Esophagus muscularis mucosa (tissue), 4 donors: Measurements from ENCODE around the gene C1orf167.

Source experiments
- CTCF ChIP-seq, 3 experiments: fragments of 200-600 bp in 2 of 3; fragments of 450-650 bp in 1 of 3; sonication (generic) in 2 of 3; IDR thresholded peaks; one replicate each; pipeline ENCODE4 v1.5.1; 2017 to 2019; ENCODE audit warnings: antibody characterized with exemption in 3 of 3, mild to moderate bottlenecking in 2 of 3, moderate library complexity in 1 of 3
- EP300 ChIP-seq: sonication (generic); formaldehyde crosslinking; IDR thresholded peaks from one replicate; pipeline ENCODE4 v1.6.1; 2017; ENCODE audit warnings: antibody characterized with exemption
- POLR2A ChIP-seq: fragments of 450-650 bp; IDR thresholded peaks from one replicate; pipeline ENCODE4 v1.6.1; 2017; ENCODE audit warnings: antibody characterized with exemption, moderate library complexity, mild to moderate bottlenecking, low read depth

- TF ChIP-seq POLR2A (peak; percentile 28), CTCF (IDR thresholded peaks at IDR 0.05) (no peak), EP300 (no peak)
Measured at GRCh38 chr1:11806307-11806936, 44.4 kb downstream of the C1orf167 start.
